ENCODE measurements around the gene ULBP1.

DNA sequence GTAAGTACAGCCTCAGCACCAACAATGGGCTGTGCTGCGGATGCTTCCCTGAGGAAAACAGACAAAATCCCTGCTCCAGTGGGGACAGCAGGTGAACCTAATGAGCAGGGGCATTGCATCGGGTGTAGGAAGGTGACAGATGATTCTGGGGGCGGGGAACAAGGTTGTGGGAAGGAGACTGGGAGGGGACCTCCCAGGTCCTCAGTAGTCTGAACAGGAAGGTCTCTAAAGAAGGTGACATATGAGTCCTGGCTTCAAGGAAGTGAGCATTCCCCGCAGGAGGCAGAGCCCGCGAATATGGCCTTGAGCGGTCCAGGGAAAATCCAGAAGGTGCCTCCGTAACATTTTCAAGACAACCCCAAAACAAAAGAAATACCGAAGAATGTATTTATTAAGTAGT lies 19.4 kb downstream of the ULBP1 start:
- TF ChIP-seq, protein P1, sequence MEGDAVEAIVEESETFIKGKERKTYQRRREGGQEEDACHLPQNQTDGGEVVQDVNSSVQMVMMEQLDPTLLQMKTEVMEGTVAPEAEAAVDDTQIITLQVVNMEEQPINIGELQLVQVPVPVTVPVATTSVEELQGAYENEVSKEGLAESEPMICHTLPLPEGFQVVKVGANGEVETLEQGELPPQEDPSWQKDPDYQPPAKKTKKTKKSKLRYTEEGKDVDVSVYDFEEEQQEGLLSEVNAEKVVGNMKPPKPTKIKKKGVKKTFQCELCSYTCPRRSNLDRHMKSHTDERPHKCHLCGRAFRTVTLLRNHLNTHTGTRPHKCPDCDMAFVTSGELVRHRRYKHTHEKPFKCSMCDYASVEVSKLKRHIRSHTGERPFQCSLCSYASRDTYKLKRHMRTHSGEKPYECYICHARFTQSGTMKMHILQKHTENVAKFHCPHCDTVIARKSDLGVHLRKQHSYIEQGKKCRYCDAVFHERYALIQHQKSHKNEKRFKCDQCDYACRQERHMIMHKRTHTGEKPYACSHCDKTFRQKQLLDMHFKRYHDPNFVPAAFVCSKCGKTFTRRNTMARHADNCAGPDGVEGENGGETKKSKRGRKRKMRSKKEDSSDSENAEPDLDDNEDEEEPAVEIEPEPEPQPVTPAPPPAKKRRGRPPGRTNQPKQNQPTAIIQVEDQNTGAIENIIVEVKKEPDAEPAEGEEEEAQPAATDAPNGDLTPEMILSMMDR (IDR thresholded peaks at IDR 0.05), result no peak
- no peak for TF ChIP-seq POLR2A (IDR thresholded peaks at IDR 0.05)

All from testis (tissue), 2 donors.